DMS53 (cell line): ENCODE results near the gene RAB11FIP4.

Experiments
- DNase-seq: peaks from one replicate; lab custom pipeline; 2025; lab: John Stamatoyannopoulos, UW

Gene RAB11FIP4

DNA sequence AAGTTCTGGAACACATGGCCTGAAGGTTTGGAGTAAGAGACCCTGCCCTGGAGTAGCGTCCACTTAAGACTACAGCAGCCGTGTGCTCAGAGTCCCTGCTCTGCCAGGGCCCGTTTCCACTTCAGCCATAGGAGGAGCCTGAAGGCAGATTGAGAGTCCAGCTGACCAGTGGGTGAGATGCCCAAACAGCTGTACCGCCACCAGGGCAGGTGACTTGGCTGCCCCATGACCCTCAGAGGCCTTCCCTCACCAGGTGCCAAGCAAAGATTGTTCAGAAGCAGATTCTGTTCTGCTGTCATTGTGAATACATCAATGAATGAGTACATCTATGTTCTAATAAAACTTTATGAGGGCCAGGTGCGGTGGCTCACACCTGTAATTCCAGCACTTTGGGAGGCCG is 178.8 kb downstream of the RAB11FIP4 start:
- DNase-seq: no peak

DNA sequence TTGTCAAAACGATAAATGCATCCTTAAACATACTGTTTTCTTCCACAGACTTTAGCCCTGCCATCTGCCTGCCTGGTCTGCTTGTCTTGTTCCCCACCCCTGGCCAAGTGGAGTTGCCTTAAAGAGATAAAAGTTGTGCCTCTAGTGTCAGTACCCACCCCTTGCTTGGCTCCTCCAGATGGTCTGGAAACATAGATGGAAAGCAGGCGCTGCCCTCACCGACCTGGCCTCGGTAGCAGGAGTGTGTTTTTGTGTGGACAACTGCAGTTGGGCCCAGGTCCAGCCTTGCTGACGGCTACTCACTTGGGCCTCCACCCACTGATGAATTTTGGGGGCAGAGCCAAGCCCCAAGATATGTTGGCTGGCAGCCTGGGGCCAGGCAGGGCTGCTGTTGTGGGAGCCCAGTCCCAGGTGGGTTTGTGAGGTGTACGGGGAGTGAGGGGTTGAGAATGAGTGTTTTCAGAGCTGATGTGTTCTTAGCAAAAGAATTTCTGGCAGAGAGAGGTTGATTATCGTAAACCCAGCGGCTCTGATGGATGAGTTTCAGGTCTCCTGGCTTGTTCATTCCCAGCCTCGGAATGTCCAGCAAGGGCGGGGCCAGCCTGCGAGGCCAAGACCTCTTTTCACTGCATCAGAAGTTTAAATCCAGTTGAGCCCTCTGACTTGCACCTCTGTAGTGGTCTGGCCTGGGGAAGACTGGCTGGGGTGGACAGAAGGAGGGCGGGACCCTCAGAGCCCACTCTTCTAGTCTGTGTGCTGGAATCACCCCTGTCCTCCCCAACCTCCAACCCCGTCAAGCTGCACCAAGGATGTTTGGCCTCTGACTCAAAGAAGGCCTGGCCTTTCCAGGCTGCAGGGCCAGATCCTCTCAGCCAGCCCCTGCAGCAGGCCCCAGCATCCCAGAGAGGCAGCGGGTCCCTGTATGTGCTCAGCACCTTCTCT is 179.7 kb downstream of the RAB11FIP4 start:
- no peak for DNase-seq

DNA sequence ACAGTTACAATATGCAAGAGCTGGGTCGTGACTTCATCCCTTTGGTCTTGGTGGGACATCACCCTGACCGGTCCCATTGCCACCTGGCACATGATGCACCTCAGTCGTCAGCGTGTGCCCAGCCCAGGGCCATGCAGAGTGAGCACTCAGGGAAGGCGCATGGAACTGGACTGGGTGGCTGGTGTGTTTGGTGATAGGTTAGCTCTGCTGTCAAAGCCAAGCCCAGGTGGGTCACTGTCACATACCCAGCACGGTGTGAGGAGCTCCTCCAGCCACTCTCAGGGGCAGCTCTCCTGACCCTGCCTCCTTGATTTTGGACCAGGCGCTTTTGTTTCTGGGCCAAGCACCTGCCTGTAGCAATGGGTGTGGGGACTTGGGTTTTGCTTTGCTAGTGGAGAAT is 180.9 kb downstream of the RAB11FIP4 start:
- DNase-seq: no peak

DNA sequence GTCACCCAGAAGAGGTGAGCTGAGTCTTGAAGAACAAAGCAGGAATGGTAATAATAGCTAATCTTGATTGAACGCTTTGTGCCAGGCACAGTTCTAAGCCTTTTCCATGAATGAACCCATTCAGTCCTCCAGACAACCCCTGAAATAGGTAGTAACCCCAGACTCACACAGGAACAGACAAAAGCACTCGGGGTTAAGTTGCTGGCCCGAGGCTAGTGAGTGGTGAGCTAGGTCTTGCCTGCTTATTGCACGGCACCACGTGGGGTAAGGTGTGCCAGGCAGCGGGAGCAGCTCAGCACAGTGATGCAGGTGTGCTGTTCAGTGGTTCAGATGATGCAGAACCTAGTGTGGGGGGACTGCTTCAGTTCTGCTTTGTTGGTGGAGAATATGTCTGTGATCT is 181.6 kb downstream of the RAB11FIP4 start:
- no peak for DNase-seq

DNA sequence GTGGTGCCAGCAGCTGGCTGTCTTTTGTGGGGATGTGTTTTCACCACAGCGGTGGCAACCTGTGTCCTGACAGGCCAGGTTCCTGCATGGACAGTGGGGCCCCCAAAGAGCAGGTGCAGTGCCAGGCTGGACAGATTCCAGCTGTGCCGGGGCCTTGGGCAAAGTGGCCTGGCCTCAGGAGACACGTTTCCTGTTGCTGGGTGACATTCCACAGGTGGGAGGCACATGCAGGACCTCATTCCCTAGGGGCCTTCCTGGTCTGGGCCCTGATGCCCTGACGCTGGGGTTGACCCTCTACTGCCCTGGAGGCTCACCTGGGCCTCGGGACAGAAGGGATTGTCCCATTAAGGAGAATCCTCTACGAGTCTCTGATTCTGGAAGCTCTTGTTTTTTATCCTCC is 182.4 kb downstream of the RAB11FIP4 start:
- DNase-seq: no peak

DNA sequence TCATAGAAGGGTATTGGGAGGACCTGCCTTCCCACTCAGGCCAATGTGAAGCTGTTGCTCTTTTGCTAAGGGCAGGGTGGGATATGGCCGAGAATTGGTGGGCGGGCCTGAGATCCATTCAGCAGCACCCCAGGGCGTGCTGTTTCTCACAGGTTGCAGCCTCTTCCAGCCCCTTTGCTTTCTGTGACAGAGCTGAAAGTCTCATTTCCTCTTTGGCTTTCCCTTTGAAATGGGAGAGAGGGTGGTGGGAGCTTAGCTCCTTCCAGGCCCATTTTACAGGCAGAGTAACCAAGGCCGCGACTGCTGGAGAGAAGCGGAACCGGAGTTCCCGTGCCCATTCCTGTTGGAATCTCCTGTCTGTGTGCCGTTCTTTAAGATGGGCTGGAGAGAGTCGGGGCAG is 183.0 kb downstream of the RAB11FIP4 start:
- no peak for DNase-seq

DNA sequence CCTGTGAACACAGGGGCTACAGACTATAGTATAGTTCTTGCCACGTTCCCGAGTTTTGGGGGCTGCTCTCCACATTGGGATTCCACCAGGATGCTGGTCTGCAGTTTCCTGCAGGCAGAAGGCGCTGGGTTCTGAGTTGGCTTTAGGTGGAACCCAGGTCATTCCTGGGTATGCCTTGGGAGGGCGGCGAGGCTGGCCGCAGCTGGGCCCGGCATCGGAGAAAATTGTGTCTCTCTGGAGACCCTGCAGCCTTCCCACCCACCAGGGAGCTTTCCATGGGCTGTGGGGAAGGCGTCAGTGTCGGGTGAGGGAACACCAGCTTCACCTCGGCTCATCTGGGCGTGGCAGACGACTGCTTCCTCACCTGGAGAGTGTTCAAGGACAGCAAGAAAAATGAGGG is 183.6 kb downstream of the RAB11FIP4 start:
- no peak for DNase-seq

DNA sequence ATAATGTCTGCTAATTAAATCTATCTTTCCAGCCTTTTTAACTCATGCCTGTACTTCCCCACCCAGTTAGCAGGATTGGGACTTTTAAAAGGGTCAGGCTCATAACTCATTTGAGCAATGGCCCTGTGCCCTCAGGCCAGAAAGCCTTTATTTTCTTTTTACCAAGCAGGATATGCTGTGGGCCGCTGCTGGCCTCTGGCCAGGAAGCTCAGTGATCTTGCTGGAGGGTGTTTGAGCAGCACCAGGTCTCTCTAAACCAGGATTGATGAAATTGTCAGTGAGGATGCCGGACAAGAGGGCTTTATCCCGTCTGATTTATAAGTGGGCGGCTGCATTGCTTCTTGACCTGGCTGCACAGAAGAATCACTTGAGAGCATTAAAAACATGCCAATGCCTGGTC is 187.8 kb downstream of the RAB11FIP4 start:
- DNase-seq: no peak

DNA sequence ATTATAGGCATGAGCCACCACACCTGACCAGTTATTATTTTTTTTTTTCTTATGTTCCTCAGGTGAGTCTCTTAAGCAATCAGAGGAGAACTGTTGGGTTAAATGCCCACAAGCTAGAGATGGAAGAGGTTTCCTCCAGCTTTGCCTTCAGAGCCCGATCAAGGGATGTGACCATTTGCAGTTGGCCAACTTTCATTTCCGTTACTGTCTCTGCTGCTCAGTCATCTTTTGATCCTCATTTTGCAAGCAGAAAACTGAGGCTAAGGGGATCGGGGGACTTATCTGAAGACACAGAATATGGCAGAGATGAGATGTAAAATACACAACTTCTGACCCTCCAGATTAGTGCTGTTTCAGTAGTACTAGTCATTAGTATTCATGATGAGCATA is 188.8 kb downstream of the RAB11FIP4 start:
- no peak for DNase-seq

DNA sequence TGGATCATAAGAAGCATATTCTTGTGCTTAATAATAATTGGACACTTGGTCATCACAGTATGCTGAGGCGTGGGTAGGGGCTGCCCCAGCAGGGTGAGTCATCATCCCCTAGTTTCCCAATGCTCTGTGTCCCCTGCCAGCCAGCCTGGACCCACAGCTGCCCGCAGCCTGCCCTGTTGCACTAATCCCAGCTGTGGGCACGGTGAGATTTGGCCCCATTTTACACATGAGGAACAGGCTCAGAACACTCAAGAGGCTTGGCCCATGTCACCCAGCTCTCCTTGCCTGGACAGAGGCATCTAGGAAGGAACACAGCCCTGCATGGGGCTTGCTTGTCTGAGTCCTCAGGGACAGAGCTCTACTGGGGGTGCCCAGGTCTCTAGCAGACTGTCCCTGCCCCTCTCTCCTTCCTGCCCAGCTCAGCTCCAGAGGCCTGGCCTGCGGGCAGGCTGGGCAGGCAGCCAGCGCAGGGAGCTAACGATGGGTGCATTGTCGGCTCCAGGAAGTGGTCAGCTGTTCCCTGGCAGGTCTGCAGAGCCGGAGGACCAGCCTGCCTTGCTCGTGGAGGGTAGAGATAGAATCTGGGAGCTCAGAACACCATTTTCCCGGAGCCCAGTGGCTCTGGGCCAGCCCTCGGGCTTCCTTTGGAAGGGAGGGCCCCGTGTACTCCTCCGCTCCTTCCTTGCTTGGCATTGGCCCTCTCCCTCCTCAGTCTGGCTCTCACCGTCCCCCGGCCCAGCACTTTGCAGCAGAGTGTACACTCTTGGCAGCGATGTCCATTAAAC is 189.4 kb downstream of the RAB11FIP4 start:
- DNase-seq: no peak

DNA sequence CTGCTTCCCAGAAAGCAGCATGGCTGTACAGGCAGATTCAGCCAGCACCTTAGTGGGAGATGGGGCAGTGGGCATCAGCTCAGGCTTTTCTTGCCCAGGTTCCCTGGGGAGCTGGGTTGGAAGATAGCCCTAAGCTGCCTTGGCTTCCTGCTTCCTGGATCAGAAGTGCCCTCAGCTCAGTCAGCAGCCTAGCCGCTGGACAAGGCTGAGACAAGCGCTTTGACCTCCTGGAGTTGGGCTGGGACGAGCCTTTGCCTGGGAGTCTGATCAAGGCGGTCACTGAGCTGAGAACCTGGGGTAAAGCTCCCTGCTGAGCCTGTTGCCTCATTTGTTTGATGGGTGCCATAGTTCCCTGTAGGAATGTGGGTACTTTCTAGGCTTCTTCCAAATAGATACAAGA is 190.0 kb downstream of the RAB11FIP4 start:
- DNase-seq: no peak

DNA sequence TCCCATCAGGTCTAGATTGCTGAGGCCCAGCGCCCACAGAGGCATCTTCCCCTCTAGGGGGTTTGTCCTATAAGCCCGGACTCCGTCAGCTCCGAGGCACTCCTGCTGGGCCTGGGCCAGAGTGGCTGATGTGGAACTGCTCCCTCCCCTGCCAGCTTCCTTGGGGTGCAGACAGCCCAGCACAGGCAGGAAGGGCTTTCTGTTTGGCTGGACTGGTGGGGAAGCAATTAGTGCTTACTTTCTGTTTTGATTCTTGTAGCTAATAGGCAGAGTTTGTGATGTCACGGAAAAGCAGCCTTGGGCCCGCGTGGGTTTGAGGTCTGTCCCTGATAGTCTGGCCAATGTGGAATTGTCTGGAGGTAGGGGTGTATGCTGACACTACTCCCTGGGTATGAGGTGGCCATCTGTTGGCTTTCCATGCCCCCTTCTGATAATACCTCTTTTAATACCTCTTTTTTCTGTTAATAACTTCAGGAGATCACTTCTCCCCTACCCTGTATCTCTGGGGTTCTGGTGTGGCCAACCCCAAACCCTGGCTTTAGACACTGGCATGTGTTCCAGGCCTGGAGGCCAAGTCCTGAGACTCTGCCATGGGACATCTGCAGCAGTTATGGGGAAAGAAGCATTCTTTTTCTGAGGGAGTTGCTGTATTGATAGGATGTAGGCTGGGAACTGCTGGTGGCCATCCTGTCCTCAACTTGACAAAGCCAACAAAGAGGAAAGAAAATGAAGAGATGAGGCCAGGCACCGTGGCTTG is 190.9 kb downstream of the RAB11FIP4 start:
- DNase-seq: no peak

DNA sequence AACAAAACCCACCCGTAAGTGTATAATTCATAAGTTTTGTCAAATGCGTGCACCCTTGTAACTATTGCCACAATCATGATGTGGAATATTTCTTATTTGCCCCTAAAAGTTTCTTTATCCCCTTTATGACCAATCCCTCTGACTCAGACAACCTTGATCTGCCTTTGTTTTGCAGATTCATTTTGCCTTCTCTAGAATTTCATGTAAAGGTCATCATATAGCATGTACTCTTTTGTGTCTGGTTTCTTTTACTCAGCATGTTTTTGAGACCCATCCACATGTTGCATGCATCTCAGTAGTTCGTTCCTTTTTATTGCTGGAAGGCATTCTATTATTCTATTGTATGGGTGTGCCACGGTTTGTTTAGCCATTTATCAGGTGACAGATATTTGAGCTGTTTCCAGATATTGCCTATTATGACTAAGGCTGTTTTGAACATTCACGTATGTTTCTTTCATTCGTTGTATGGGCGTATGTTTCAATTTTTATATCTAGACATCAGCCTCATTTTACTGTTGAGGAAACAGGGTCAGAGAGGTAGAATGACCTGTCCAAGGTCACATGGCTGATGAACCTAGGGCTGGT is 192.4 kb downstream of the RAB11FIP4 start:
- DNase-seq: no peak

DNA sequence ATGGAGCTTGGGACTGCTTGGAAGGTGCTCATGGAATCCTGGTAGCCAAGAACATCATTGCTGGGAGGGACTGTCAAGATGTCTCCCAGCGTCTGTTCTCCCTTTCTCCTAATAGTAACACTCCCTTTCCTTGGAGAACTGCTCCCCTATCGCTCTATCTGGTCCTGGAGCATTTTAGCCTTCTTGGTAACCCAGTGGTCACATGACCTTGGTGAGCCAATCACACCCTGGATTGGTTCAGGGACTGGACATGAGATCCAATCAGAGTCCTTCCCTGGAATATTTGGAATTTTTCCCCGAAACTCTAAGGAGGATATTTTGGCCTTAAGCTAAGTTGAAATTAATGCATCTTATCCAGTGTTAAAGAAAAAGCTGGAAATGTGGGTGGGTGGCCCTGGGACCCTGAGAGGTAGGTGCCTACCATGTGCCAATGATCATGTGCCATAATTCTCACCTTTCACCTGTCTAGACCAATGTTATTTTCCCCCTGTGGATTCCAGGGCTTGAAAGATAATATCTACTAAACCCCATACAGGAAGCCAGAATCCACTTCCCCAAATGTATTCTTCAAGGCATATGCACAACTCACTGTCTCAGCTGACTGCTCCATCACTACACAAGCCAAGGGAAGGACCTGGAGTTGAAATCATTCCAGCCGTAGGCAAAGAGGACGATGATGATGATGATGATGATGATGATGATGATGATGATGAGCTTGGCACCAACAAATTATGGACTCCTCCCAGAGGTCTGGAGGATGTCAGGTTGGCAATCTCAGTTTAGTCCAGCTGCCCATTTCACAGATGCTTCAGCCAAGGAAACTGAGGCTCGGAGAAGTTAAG is 193.2 kb downstream of the RAB11FIP4 start:
- no peak for DNase-seq

DNA sequence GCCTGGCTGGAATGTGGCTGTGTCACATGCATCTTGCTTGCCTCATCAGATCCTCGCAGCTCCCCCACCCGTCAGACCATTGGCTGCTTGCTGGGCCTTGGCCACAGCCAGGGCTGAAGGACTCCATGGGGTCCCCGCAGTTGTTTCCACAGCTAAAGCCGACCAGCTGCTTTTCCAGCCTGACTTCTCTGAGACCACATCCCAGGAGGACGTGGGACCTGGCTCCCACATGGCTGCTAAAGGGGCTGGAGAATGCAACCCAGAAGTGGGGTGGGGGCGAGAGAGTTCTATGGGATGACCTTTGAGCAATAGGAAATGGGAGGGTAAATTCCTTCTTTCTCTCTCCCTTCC is 193.8 kb downstream of the RAB11FIP4 start:
- no peak for DNase-seq

DNA sequence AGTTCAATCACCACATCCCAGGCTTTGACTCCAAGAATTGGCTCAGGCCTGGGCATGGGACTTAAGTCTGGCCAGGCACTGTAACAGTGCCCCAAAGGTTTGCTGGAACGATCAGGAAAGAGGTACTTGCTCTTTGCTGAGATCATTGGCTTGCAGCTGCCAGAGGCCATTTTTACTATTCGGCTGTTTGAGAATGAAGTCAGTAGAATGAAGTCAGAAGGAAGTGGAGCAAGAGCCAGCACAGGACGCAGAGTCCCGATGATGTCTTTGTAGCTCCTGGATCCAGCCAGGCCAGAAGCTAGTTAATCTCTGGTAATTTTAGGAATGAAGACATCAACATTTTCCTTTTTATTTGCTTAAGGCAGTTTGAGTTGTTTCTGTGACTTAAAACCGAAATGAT is 195.5 kb downstream of the RAB11FIP4 start:
- DNase-seq: peak; percentile 24

DNA sequence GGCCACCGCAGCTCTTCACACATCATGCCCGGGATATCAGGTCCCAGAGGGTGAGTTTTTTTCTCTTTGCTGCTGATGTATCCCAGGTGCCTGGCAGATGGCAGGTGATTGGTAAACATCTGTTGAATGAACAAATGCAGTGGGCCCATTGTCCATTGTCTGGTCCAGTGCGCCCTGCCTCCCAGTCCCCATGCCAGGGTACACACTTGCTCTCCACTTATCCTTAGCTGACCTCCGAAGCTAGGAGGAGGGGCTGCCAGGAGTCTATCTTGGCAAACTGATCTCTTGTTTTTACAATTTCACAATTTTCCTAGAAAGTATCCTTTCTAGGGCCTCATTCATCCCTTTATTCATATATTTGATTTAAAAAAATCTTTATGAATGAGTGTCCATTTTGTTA is 196.0 kb downstream of the RAB11FIP4 start:
- peak; percentile 51 for DNase-seq
